ENCODE data around the gene ARHGAP23. TPM values are rescaled to one million over a fixed set of nuclear protein-coding genes. Genes with fewer than 3 reads are reported as not detected.
"Not testable (repeated sequence)": the region's sequence is repeated elsewhere in the genome, so short reads cannot be mapped to it uniquely, and the experiment has no call there.

Gene ARHGAP23
- total RNA-seq, 3 donors from 2014 or later, result 13.8 to 25.2 (median 21.1) TPM

- H3K4me1 ChIP-seq; intact Hi-C loops (cut with DNase I; ENCODE audit: low total_unique reads); H3K27me3 ChIP-seq; H3K9me3 ChIP-seq; H3K4me3 ChIP-seq; H3K27ac ChIP-seq; H3K36me3 ChIP-seq: not testable (repeated sequence)
- peak; percentile 92 to 95 for DNase-seq (ENCODE audit: low spot score in 2 of 2)
- TF ChIP-seq CTCF (IDR thresholded peaks at IDR 0.05), result peak in 1 of 3 donors; percentile 36
These were observed 64.1 kb downstream of the ARHGAP23 start for GRCh38 chr17:38492067-38493040.

GRCh38 chr17:38494152-38494551 lies 65.9 kb downstream of the ARHGAP23 start:
- H3K4me3 ChIP-seq; H3K27ac ChIP-seq; intact Hi-C loops (cut with DNase I; ENCODE audit: low total_unique reads); DNase-seq (ENCODE audit: low spot score in 2 of 2); H3K36me3 ChIP-seq; H3K9me3 ChIP-seq; H3K4me1 ChIP-seq; H3K27me3 ChIP-seq: not testable (repeated sequence)

- H3K27me3 ChIP-seq; H3K27ac ChIP-seq; H3K36me3 ChIP-seq; H3K4me1 ChIP-seq; DNase-seq (ENCODE audit: low spot score in 2 of 2); H3K4me3 ChIP-seq; H3K9me3 ChIP-seq; intact Hi-C loops (cut with DNase I; ENCODE audit: low total_unique reads): not testable (repeated sequence)
These were observed 69.4 kb downstream of the ARHGAP23 start for GRCh38 chr17:38497656-38498055.

- H3K27ac ChIP-seq, result no peak overlapping the region
- no peaks in the 10 kb centered on the region for H3K36me3 ChIP-seq
- H3K27me3 ChIP-seq, result no peaks in the 10 kb centered on the region
- intact Hi-C loops (cut with DNase I; ENCODE audit: low total_unique reads), result no loop called here
- no peak for TF ChIP-seq CTCF (IDR thresholded peaks at IDR 0.05)
- no peak for TF ChIP-seq POLR2A (IDR thresholded peaks at IDR 0.05)
- TF ChIP-seq POLR2AphosphoS5 (IDR thresholded peaks at IDR 0.05), result no peak
- DNase-seq (ENCODE audit: low spot score in 2 of 2), result no peak
- H3K4me3 ChIP-seq, result no peak overlapping the region
- no peaks in the 10 kb centered on the region for H3K9me3 ChIP-seq
- H3K4me1 ChIP-seq, result no peaks in the 10 kb centered on the region
These were observed 70.1 kb downstream of the ARHGAP23 start for GRCh38 chr17:38498353-38498752.

GRCh38 chr17:38499230-38499629 lies 71.0 kb downstream of the ARHGAP23 start:
- H3K36me3 ChIP-seq; H3K4me3 ChIP-seq; H3K4me1 ChIP-seq; H3K9me3 ChIP-seq; H3K27me3 ChIP-seq; intact Hi-C loops (cut with DNase I; ENCODE audit: low total_unique reads); DNase-seq (ENCODE audit: low spot score in 2 of 2); H3K27ac ChIP-seq: not testable (repeated sequence)

- H3K9me3 ChIP-seq; H3K27me3 ChIP-seq; H3K4me3 ChIP-seq; H3K36me3 ChIP-seq; H3K27ac ChIP-seq; DNase-seq (ENCODE audit: low spot score in 2 of 2); intact Hi-C loops (cut with DNase I; ENCODE audit: low total_unique reads); H3K4me1 ChIP-seq: not testable (repeated sequence)
These were observed 73.5 kb downstream of the ARHGAP23 start for GRCh38 chr17:38501718-38502117.

- H3K9me3 ChIP-seq; DNase-seq (ENCODE audit: low spot score in 2 of 2); H3K4me1 ChIP-seq; H3K27ac ChIP-seq; intact Hi-C loops (cut with DNase I; ENCODE audit: low total_unique reads); H3K4me3 ChIP-seq; H3K36me3 ChIP-seq; H3K27me3 ChIP-seq: not testable (repeated sequence)
These were observed 75.1 kb downstream of the ARHGAP23 start for GRCh38 chr17:38503286-38503913.
